GM23338 (cell line): ENCODE results near the gene TAF7. TPM values are rescaled to one million over a fixed set of nuclear protein-coding genes. Genes with fewer than 3 reads are reported as not detected.

Experiments
- ATAC-seq: fragments of 200-7000 bp; cut with Tn5 transposase; 3 replicates; pipeline ENCODE4 v1.9.1; 2020
- DNase-seq: peaks from one replicate; pipeline ENCODE4 v3.0.0-alpha.2; 2015; ENCODE audit warnings: low spot score
- H2AFZ ChIP-seq: fragments of 200-600 bp; sonication (generic); 2 replicates; pipeline ENCODE4 v1.8.0; 2016; ENCODE audit warnings: antibody characterized with exemption, mild to moderate bottlenecking, moderate library complexity
- H3F3A ChIP-seq: fragments of 200-600 bp; sonication (generic); replicated peaks from 2 replicates; pipeline ENCODE4 v1.8.0; 2017; ENCODE audit warnings: antibody characterized with exemption, mixed run types, low read depth
- H3K27ac ChIP-seq: fragments of 200-600 bp; sonication (generic); 2 replicates; pipeline ENCODE4 v1.6.1; 2016; ENCODE audit warnings: low read depth
- H3K27me3 ChIP-seq: fragments of 200-600 bp; sonication (generic); 2 replicates; pipeline ENCODE4 v1.8.0; 2016; ENCODE audit warnings: mild to moderate bottlenecking, mixed run types, moderate library complexity; ENCODE audit not compliant: insufficient read depth
- H3K36me3 ChIP-seq: fragments of 200-600 bp; sonication (generic); 2 replicates; pipeline ENCODE4 v1.8.0; 2016; ENCODE audit warnings: mild to moderate bottlenecking; ENCODE audit not compliant: insufficient read depth
- H3K4me1 ChIP-seq: fragments of 200-600 bp; sonication (generic); 2 replicates; pipeline ENCODE4 v1.8.0; 2016; ENCODE audit warnings: mild to moderate bottlenecking, moderate library complexity; ENCODE audit not compliant: insufficient read depth
- H3K4me2 ChIP-seq: fragments of 200-600 bp; sonication (generic); 2 replicates; pipeline ENCODE4 v1.7.1; 2017; ENCODE audit warnings: mixed run types
- H3K4me3 ChIP-seq: fragments of 200-600 bp; sonication (generic); 2 replicates; pipeline ENCODE4 v1.6.1; 2016; ENCODE audit warnings: mixed run types
- H3K79me2 ChIP-seq: fragments of 200-600 bp; sonication (generic); replicated peaks from 2 replicates; pipeline ENCODE4 v1.8.0; 2017; ENCODE audit warnings: mild to moderate bottlenecking; ENCODE audit not compliant: insufficient read depth
- H3K9me2 ChIP-seq: fragments of 200-600 bp; sonication (generic); 2 replicates; pipeline ENCODE4 v1.8.0; 2017; ENCODE audit not compliant: insufficient read depth
- H4K20me1 ChIP-seq: fragments of 200-600 bp; sonication (generic); replicated peaks from 2 replicates; pipeline ENCODE4 v1.8.0; 2017; ENCODE audit warnings: mild to moderate bottlenecking; ENCODE audit not compliant: insufficient read depth
- H3K27ac Mint-ChIP-seq: 2 replicates; pipeline ENCODE4 v1.8.0; 2020; ENCODE audit warnings: inconsistent platforms, mild to moderate bottlenecking, moderate library complexity, mixed read lengths
- H3K27me3 Mint-ChIP-seq: 3 replicates; pipeline ENCODE4 v1.8.0; 2022; ENCODE audit warnings: low read depth, mild to moderate bottlenecking, moderate library complexity, mixed read lengths, inconsistent platforms; ENCODE audit not compliant: insufficient read depth, poor library complexity
- H3K36me3 Mint-ChIP-seq: 3 replicates; pipeline ENCODE4 v1.8.0; 2021; ENCODE audit warnings: low read depth, mild to moderate bottlenecking, inconsistent platforms, moderate library complexity, mixed read lengths
- H3K4me1 Mint-ChIP-seq: 3 replicates; pipeline ENCODE4 v1.8.0; 2020; ENCODE audit warnings: mild to moderate bottlenecking, inconsistent platforms, mixed read lengths
- H3K4me3 Mint-ChIP-seq: 3 replicates; pipeline ENCODE4 v1.8.0; 2021; ENCODE audit warnings: moderate library complexity, mild to moderate bottlenecking, inconsistent platforms, mixed read lengths
- H3K9me3 Mint-ChIP-seq: 3 replicates; pipeline ENCODE4 v1.8.0; 2020; ENCODE audit warnings: moderate library complexity, mild to moderate bottlenecking, inconsistent platforms, mixed read lengths
- CREB1 ChIP-seq: fragments of 250-450 bp; sonication (Bioruptor Pico); IDR thresholded peaks from 2 replicates; pipeline ENCODE4 v1.5.0; 2020; ENCODE audit warnings: low read depth, mild to moderate bottlenecking, moderate library complexity
- EZH2 ChIP-seq: fragments of 200-600 bp; sonication (generic); IDR thresholded peaks from one replicate; pipeline ENCODE4 v1.8.0; 2017; ENCODE audit warnings: antibody characterized with exemption, mild to moderate bottlenecking, low read depth; ENCODE audit not compliant: unreplicated experiment
- EZH2phosphoT487 ChIP-seq: fragments of 200-600 bp; sonication (generic); IDR thresholded peaks from one replicate; pipeline ENCODE4 v1.8.1; 2018; ENCODE audit warnings: antibody characterized with exemption; ENCODE audit not compliant: unreplicated experiment
- JUNB ChIP-seq: IDR thresholded peaks from one replicate; pipeline ENCODE4 v1.6.1; 2016; ENCODE audit warnings: antibody characterized with exemption; ENCODE audit not compliant: unreplicated experiment
- POLR2AphosphoS5 ChIP-seq: IDR thresholded peaks from 2 replicates; pipeline ENCODE4 v1.6.1; 2016; ENCODE audit warnings: antibody characterized with exemption, low read depth
- STAT1 ChIP-seq: IDR thresholded peaks from one replicate; pipeline ENCODE4 v1.6.1; 2016; ENCODE audit warnings: antibody characterized with exemption; ENCODE audit not compliant: unreplicated experiment
- ZNF114 ChIP-seq: fragments of 250-450 bp; sonication (Bioruptor Pico); IDR thresholded peaks from 2 replicates; pipeline ENCODE4 v1.5.0; 2020; ENCODE audit warnings: mild to moderate bottlenecking, moderate library complexity
- ZNF331 ChIP-seq: fragments of 250-450 bp; sonication (Bioruptor Pico); IDR thresholded peaks from 2 replicates; pipeline ENCODE4 v1.5.0; 2020; ENCODE audit warnings: low read depth, mild to moderate bottlenecking, moderate library complexity
- polyA plus RNA-seq: library from polyadenylated mRNA; unstranded; fragments of >200 nt; fragmentation: Nextera tagmentation; extraction: Ambion mirVana; gene quantifications from 2 replicates; pipeline ENCODE4 v1.2.1, GENCODE V29; 2016
- total RNA-seq: library from RNA; depleted of rRNA; stranded (reverse); fragments of >200 nt; shearing (Covaris generic); gene quantifications from 2 replicates; pipeline ENCODE4 v1.2.3, GENCODE V29; 2014
- TF ChIP-seq, protein P1 (sequence below): IDR thresholded peaks from 2 replicates; pipeline ENCODE4 v1.6.1; 2016; ENCODE audit warnings: antibody characterized with exemption
- TF ChIP-seq, protein P2 (sequence below): fragments of 250-450 bp; sonication (Bioruptor Pico); IDR thresholded peaks from 2 replicates; pipeline ENCODE4 v1.5.0; 2020; ENCODE audit warnings: mild to moderate bottlenecking, moderate library complexity

The TAF7 gene
- total and polyA plus RNA-seq, 2 experiments from 2014 or later: 92.0 to 217 TPM

DNA sequence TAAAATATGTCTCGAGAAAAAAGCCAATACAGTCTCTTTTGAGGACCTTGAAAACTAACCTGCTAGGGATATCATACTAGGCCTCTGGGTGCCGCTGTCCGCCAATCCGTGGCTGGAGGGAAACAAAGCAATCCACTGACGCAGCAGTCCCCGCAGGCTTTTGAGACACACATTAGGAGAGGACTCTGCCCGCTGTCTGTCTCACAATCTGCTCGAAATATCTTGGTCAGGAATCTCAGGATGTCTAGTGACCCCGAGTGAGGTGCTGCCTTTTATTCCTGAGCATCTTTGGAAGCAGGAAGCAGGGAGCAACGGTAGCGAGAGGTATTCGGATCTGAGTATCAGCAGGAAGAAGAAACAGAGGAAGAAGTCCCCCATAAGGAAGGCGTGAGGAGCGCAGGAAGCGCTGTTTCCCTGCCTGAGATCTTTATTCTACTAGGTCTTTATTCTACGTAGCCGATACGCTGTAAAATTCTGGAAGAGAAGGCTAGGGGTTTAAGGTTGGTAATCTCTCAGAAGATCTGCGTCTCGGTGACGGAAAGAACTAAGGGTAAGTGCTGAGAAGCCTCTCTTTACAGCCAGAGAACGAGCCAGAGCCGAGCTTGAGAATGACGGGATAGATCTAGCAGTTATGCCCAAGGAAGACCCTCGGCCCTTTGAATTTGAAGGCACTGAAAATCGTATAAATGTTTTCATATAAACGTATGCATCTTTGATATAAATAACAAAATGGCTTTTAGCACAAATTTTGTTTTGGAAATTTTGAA, 5.7 kb upstream of the TAF7 start (continued):
- TF ChIP-seq POLR2AphosphoS5: peak; percentile 66
- TF ChIP-seq EZH2phosphoT487: no peak
- TF ChIP-seq CREB1 (CRISPR knock-in tag): 0 out of 2 replicates have a peak, but pooled peaks have one; percentile 19
- no peak for TF ChIP-seq JUNB
- TF ChIP-seq EZH2: no peak
- no peak for TF ChIP-seq ZNF114 (CRISPR knock-in tag)

DNA sequence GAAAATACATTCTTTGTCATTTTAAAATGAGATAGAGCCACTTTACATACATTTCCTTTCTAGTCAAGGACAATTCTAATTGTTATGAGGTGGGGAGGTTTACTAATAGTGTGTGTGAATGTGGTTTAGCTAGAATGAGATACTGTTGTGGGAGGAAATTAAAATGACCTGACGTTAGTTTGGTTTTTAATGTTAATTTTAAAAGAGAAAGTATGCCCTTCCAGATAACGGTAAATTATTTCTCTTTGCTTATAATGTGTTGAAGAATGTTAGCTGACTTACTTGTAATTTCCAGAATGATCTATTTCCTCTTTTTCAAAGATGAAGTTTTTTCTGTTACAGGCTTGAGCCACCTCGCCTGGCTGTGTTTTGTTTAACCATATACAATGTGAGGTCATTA, 1.7 kb upstream of the TAF7 start:
- ATAC-seq: no peak
- no peak for DNase-seq
- Histone ChIP-seq H3K27ac (no peak overlapping the region), H3K27me3 (no peaks in the 10 kb centered on the region), H3K4me3 (no peak overlapping the region), H2AFZ (no peak overlapping the region), H4K20me1 (peaks cover 17% of the 10 kb centered on the region), H3K4me2 (no peak overlapping the region), H3K9me2 (0 out of 2 replicates have a peak, but pooled peaks cover 3% of the 10 kb centered on the region), H3K79me2 (peaks cover 32% of the 10 kb centered on the region), H3F3A (no peaks in the 10 kb centered on the region), H3K36me3 (peaks cover 13% of the 10 kb centered on the region), H3K4me1 (peaks cover 14% of the 10 kb centered on the region; the same call in 1 of the 2 replicates)
- H3K9me3 Mint-ChIP-seq: peaks cover 50% of the 10 kb centered on the region
- peaks cover 43% of the 10 kb centered on the region for H3K36me3 Mint-ChIP-seq
- H3K27me3 Mint-ChIP-seq: peaks cover 14% of the 10 kb centered on the region
- H3K4me1 Mint-ChIP-seq: peaks cover 12% of the 10 kb centered on the region
- TF ChIP-seq CREB1 (CRISPR knock-in tag): no peak
- no peak for TF ChIP-seq EZH2phosphoT487
- TF ChIP-seq, protein P1, sequence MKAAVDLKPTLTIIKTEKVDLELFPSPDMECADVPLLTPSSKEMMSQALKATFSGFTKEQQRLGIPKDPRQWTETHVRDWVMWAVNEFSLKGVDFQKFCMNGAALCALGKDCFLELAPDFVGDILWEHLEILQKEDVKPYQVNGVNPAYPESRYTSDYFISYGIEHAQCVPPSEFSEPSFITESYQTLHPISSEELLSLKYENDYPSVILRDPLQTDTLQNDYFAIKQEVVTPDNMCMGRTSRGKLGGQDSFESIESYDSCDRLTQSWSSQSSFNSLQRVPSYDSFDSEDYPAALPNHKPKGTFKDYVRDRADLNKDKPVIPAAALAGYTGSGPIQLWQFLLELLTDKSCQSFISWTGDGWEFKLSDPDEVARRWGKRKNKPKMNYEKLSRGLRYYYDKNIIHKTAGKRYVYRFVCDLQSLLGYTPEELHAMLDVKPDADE: no peak
- TF ChIP-seq ZNF114 (CRISPR knock-in tag): no peak
- TF ChIP-seq POLR2AphosphoS5: no peak
- TF ChIP-seq ZNF331 (CRISPR knock-in tag): no peak
- no peak overlapping the region for H3K27ac Mint-ChIP-seq
- H3K4me3 Mint-ChIP-seq: 0 out of 3 replicates have a peak overlapping the region, but pooled peaks have one; percentile 32

DNA sequence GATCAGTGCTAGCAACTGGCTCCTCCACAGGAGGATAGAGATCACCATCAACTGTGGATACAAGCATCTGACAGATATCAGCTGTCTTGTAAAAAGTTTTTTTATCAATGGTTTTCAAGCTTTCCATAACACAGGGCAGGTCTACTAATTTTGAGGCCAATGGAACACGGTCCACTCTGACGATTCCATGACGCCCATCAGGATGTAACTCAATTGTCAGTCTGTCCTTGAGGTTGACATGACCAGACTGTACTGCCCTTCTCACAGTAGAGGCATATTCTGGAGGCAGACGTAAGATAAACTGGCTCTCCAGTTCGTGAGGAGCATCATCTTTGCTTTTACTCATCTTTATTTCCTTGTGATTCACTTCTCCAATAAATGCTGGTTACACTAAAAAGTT, 885 bp downstream of the TAF7 start:
- H3K4me1 ChIP-seq: peaks cover 14% of the 10 kb centered on the region; the same call in 1 of the 2 replicates
- DNase-seq (no peak), ATAC-seq (no peak)
- no peak overlapping the region for H2AFZ ChIP-seq
- Mint-ChIP-seq H3K9me3 (peaks cover 53% of the 10 kb centered on the region), H3K36me3 (peaks cover 57% of the 10 kb centered on the region), H3K27me3 (peaks cover 15% of the 10 kb centered on the region), H3K27ac (no peak overlapping the region), H3K4me1 (peaks cover 10% of the 10 kb centered on the region), H3K4me3 (peak overlapping the region; percentile 95)
- H3K79me2 ChIP-seq: peaks cover 42% of the 10 kb centered on the region
- peak overlapping the region; percentile 67 for H3K4me3 ChIP-seq
- peak overlapping the region; percentile 80 for H3K4me2 ChIP-seq
- H3K27ac ChIP-seq: no peak overlapping the region
- H3F3A ChIP-seq: no peaks in the 10 kb centered on the region
- H3K27me3 ChIP-seq: no peaks in the 10 kb centered on the region
- peaks cover 13% of the 10 kb centered on the region for H3K36me3 ChIP-seq
- peaks cover 24% of the 10 kb centered on the region for H4K20me1 ChIP-seq
- H3K9me2 ChIP-seq: no peaks in the 10 kb centered on the region
- TF ChIP-seq, protein P1: no peak
- TF ChIP-seq CREB1 (CRISPR knock-in tag): no peak
- no peak for TF ChIP-seq STAT1
- TF ChIP-seq ZNF331 (CRISPR knock-in tag): no peak
- no peak for TF ChIP-seq POLR2AphosphoS5
- TF ChIP-seq, protein P2, sequence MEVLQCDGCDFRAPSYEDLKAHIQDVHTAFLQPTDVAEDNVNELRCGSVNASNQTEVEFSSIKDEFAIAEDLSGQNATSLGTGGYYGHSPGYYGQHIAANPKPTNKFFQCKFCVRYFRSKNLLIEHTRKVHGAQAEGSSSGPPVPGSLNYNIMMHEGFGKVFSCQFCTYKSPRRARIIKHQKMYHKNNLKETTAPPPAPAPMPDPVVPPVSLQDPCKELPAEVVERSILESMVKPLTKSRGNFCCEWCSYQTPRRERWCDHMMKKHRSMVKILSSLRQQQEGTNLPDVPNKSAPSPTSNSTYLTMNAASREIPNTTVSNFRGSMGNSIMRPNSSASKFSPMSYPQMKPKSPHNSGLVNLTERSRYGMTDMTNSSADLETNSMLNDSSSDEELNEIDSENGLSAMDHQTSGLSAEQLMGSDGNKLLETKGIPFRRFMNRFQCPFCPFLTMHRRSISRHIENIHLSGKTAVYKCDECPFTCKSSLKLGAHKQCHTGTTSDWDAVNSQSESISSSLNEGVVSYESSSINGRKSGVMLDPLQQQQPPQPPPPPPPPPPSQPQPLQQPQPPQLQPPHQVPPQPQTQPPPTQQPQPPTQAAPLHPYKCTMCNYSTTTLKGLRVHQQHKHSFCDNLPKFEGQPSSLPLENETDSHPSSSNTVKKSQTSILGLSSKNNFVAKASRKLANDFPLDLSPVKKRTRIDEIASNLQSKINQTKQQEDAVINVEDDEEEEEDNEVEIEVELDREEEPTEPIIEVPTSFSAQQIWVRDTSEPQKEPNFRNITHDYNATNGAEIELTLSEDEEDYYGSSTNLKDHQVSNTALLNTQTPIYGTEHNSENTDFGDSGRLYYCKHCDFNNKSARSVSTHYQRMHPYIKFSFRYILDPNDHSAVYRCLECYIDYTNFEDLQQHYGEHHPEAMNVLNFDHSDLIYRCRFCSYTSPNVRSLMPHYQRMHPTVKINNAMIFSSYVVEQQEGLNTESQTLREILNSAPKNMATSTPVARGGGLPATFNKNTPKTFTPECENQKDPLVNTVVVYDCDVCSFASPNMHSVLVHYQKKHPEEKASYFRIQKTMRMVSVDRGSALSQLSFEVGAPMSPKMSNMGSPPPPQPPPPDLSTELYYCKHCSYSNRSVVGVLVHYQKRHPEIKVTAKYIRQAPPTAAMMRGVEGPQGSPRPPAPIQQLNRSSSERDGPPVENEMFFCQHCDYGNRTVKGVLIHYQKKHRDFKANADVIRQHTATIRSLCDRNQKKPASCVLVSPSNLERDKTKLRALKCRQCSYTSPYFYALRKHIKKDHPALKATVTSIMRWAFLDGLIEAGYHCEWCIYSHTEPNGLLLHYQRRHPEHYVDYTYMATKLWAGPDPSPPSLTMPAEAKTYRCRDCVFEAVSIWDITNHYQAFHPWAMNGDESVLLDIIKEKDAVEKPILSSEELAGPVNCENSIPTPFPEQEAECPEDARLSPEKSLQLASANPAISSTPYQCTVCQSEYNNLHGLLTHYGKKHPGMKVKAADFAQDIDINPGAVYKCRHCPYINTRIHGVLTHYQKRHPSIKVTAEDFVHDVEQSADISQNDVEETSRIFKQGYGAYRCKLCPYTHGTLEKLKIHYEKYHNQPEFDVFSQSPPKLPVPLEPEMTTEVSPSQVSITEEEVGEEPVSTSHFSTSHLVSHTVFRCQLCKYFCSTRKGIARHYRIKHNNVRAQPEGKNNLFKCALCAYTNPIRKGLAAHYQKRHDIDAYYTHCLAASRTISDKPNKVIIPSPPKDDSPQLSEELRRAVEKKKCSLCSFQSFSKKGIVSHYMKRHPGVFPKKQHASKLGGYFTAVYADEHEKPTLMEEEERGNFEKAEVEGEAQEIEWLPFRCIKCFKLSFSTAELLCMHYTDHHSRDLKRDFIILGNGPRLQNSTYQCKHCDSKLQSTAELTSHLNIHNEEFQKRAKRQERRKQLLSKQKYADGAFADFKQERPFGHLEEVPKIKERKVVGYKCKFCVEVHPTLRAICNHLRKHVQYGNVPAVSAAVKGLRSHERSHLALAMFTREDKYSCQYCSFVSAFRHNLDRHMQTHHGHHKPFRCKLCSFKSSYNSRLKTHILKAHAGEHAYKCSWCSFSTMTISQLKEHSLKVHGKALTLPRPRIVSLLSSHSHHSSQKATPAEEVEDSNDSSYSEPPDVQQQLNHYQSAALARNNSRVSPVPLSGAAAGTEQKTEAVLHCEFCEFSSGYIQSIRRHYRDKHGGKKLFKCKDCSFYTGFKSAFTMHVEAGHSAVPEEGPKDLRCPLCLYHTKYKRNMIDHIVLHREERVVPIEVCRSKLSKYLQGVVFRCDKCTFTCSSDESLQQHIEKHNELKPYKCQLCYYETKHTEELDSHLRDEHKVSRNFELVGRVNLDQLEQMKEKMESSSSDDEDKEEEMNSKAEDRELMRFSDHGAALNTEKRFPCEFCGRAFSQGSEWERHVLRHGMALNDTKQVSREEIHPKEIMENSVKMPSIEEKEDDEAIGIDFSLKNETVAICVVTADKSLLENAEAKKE (CRISPR knock-in tag): no peak
